Esophagus squamous epithelium (tissue), 5 donors: ENCODE results near the gene FLT1. TPM values are rescaled to one million over a fixed set of nuclear protein-coding genes. Genes with fewer than 3 reads are reported as not detected.

Experiments used
- DNase-seq: peaks from one replicate; lab custom pipeline; 2025; lab: John Stamatoyannopoulos, UW
- H3K27ac ChIP-seq, 4 donors: fragments of 200-600 bp; sonication (generic); one replicate each; pipeline ENCODE4 v1.5.1; 2016 to 2019; ENCODE audit warnings: mild to moderate bottlenecking in 1 of 4
- H3K27me3 ChIP-seq, 4 donors: fragments of 200-600 bp; sonication (generic); 1 replicate in 3 of 4; 2 replicates in 1 of 4; pipeline versions ENCODE4 v1.5.1 to v1.6.0; 2017 to 2021; ENCODE audit warnings: antibody characterized with exemption in 1 of 4
- H3K36me3 ChIP-seq, 3 donors: fragments of 200-600 bp; sonication (generic); one replicate each; pipeline ENCODE4 v1.5.1; 2016 to 2019
- H3K4me1 ChIP-seq, 3 donors: fragments of 200-600 bp; sonication (generic); one replicate each; pipeline ENCODE4 v1.5.1; 2017 to 2019
- H3K4me3 ChIP-seq, 4 donors: fragments of 200-600 bp; sonication (generic); 1 replicate in 3 of 4; 2 replicates in 1 of 4; pipeline ENCODE4 v1.5.1; 2016 to 2019; ENCODE audit warnings: mild to moderate bottlenecking in 2 of 4, moderate library complexity in 1 of 4
- H3K9me3 ChIP-seq, 3 donors: fragments of 200-600 bp; sonication (generic); one replicate each; pipeline ENCODE4 v1.5.1; 2016 to 2019
- POLR2A ChIP-seq, 4 donors: fragments of 450-650 bp; IDR thresholded peaks; one replicate each; pipeline ENCODE4 v1.6.1; 2017; ENCODE audit warnings: antibody characterized with exemption in 4 of 4, mild to moderate bottlenecking in 4 of 4, moderate library complexity in 3 of 4
- WGBS, 2 donors: methylation state at CpG; one replicate each; pipeline ENCODE4 v1.1.5; 2018; 5-methylcytosine and 5-hydroxymethylcytosine counted together
- intact Hi-C: fragments of 100-400 bp; cut with DNase I; formaldehyde crosslinking; loops from one replicate; pipeline ENCODE4 v1.15.0; 2022
- total RNA-seq, 4 donors: library from RNA; depleted of rRNA; stranded (reverse); fragments of >200 nt; gene quantifications; one replicate each; pipeline ENCODE4 v1.1.0, GENCODE V29; 2016
- TF ChIP-seq, protein P1 (sequence below), 6 experiments: fragments of 450-650 bp in 4 of 6; fragments of 200-600 bp in 2 of 6; sonication (generic) in 2 of 6; IDR thresholded peaks; one replicate each; pipeline ENCODE4 v1.5.1; 2016 to 2019; ENCODE audit warnings: antibody characterized with exemption in 6 of 6, mild to moderate bottlenecking in 4 of 6, moderate library complexity in 4 of 6
- donor health status: DM: yes; HTN: yes; CAD: no.

Gene FLT1
- total RNA-seq, 4 donors from 2014 or later = 2.1 to 16.4 (median 8.9) TPM

DNA sequence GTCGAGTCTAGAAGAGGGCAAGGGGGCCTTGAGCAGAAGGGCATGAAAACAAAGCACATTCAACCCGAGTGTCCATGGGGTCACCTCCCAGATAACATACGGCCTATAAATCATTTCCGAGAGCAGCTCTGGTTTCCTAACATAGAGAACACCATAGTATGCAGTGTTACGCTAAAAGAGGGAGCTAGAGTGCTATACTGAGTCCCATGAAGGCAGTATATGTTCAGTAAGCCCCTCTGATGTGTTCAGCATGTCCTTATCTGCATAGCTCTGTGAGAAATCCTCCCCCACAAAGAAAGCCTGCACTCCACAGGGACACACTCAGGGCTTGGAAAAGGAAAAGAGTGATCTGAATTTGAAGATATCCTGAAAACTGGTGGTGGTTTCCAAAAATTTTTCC is 175.4 kb downstream of the FLT1 start:
- TF ChIP-seq POLR2A (IDR thresholded peaks at IDR 0.05) = no peak
- TF ChIP-seq, protein P1, sequence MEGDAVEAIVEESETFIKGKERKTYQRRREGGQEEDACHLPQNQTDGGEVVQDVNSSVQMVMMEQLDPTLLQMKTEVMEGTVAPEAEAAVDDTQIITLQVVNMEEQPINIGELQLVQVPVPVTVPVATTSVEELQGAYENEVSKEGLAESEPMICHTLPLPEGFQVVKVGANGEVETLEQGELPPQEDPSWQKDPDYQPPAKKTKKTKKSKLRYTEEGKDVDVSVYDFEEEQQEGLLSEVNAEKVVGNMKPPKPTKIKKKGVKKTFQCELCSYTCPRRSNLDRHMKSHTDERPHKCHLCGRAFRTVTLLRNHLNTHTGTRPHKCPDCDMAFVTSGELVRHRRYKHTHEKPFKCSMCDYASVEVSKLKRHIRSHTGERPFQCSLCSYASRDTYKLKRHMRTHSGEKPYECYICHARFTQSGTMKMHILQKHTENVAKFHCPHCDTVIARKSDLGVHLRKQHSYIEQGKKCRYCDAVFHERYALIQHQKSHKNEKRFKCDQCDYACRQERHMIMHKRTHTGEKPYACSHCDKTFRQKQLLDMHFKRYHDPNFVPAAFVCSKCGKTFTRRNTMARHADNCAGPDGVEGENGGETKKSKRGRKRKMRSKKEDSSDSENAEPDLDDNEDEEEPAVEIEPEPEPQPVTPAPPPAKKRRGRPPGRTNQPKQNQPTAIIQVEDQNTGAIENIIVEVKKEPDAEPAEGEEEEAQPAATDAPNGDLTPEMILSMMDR (IDR thresholded peaks at IDR 0.05) = no peak
- peaks cover 0 to 8% (median 0%) of the 10 kb centered on the region in 3 donors for H3K4me1 ChIP-seq
- H3K9me3 ChIP-seq = no peaks in the 10 kb centered on the region
- H3K36me3 ChIP-seq = no peaks in the 10 kb centered on the region
- H3K4me3 ChIP-seq = no peak overlapping the region
- WGBS, 2 donors = 84 to 88% methylated on average over 5 of the region's 5 CpGs
- peaks cover 0 to 6% (median 0%) of the 10 kb centered on the region in 4 donors for H3K27me3 ChIP-seq
- H3K27ac ChIP-seq = no peak overlapping the region
- DNase-seq = no peak
- intact Hi-C loops = no loop called here

DNA sequence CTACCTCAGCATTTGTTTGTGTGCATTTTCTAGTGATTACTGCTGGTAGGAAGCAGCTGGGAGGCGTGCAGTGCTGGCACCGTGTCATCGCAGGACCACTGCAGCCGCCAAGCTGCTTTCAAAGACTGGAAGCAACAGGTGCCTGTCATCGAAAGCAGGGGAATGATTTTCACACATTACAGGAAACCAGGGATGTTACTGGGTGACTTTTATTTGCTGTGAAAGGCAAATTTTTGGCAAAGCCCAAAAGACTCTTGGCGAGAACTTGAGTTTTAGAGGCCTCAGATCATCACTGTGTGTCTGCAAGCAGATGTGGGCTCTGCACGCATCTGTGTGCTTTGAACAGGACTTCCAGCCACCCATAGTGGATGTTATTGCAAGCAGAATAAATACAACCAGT is 176.4 kb downstream of the FLT1 start:
- no peak overlapping the region for H3K27ac ChIP-seq
- no peak for DNase-seq
- H3K27me3 ChIP-seq = no peaks in the 10 kb centered on the region
- H3K36me3 ChIP-seq = no peaks in the 10 kb centered on the region
- no peaks in the 10 kb centered on the region for H3K9me3 ChIP-seq
- intact Hi-C loops = no loop called here
- H3K4me1 ChIP-seq = no peaks in the 10 kb centered on the region
- TF ChIP-seq, protein P1 (IDR thresholded peaks at IDR 0.05) = no peak
- TF ChIP-seq POLR2A (IDR thresholded peaks at IDR 0.05) = no peak
- 86 to 93% methylated on average over 2 to 3 of the region's 7 CpGs for WGBS, 2 donors
- H3K4me3 ChIP-seq = no peak overlapping the region

DNA sequence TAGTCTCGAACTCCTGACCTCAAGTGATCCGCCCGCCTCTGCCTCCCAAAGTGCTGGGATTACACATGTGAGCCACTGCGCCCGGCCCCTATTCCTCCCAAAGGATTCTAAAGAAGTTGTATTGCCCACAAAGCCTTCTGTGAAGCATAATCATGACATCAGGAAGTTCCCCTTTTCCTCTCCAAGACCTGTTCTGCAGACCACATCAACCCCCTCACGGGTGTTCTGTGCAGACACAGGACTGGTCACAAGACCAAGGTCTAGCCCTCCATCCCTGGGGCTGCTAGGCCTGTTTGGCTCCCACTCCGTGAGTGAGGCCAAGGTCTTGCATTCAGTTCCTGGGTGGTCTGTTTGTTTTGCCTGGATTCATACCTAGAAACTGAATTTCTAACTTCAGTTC is 178.1 kb downstream of the FLT1 start:
- no peak overlapping the region for H3K4me3 ChIP-seq
- DNase-seq = no peak
- intact Hi-C loops = no loop called here
- no peaks in the 10 kb centered on the region for H3K27me3 ChIP-seq
- TF ChIP-seq, protein P1 (IDR thresholded peaks at IDR 0.05) = no peak
- no peak for TF ChIP-seq POLR2A (IDR thresholded peaks at IDR 0.05)
- no peaks in the 10 kb centered on the region for H3K9me3 ChIP-seq
- 88 to 90% methylated on average over 6 to 7 of the region's 7 CpGs for WGBS, 2 donors
- no peaks in the 10 kb centered on the region for H3K4me1 ChIP-seq
- no peaks in the 10 kb centered on the region for H3K36me3 ChIP-seq
- no peak overlapping the region for H3K27ac ChIP-seq

DNA sequence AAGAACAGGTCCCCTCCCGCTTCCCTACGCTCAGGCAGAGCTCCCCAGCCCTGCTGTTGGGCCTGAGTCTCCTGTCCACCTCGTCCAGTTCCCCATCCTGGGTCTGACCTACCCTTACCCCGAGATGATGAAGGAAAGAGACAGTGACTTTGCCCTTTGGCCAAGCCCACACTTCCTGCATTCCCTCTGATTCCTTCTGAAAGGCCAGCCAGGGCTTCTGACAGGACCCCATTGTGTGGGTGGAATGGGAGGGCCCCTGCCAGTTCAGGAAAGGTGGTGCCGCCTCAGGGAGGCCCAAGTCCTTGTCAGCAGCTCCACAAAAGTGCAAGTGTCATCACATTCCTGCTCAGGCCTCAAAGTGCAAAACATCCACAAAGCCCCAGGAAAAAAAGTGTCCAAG is 178.8 kb downstream of the FLT1 start:
- Histone ChIP-seq H3K4me3 (no peak overlapping the region), H3K27ac (no peak overlapping the region), H3K27me3 (no peaks in the 10 kb centered on the region), H3K4me1 (no peaks in the 10 kb centered on the region), H3K36me3 (no peaks in the 10 kb centered on the region), H3K9me3 (no peaks in the 10 kb centered on the region)
- DNase-seq = no peak
- TF ChIP-seq POLR2A (IDR thresholded peaks at IDR 0.05) = no peak
- TF ChIP-seq, protein P1 (IDR thresholded peaks at IDR 0.05) = no peak
- WGBS, 2 donors = 47 to 67% methylated on average over 2 to 4 of the region's 5 CpGs
- intact Hi-C loops = no loop called here

DNA sequence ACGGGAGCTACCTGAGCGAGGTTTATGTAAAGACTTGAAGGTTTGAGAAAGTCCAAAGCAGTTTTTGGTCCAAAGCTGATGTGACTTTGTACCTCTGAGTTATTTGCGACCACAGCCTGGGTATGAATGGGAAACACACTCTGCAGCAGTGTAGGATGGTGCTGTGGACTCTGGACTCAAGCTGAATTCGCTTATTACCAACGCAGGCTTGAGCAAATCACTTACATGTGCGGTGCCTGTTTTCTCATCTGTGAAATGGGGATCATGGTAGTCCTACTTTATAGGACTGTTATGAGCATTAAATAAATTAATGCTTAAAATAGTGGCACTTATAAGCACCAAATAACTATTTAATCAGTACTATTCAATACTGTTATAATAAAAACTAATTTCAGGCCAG is 180.0 kb downstream of the FLT1 start:
- intact Hi-C loops = no loop called here
- H3K4me1 ChIP-seq = peaks cover 0 to 6% (median 0%) of the 10 kb centered on the region in 3 donors

More for the DNA sequence above, 180.0 kb downstream of the FLT1 start:
- Histone ChIP-seq H3K9me3 (no peaks in the 10 kb centered on the region), H3K4me3 (no peak overlapping the region), H3K27me3 (no peaks in the 10 kb centered on the region), H3K36me3 (no peaks in the 10 kb centered on the region), H3K27ac (no peak overlapping the region)
- 94 to 97% methylated on average over 6 of the region's 6 CpGs for WGBS, 2 donors
- no peak for DNase-seq
- no peak for TF ChIP-seq POLR2A (IDR thresholded peaks at IDR 0.05)
- TF ChIP-seq, protein P1 (IDR thresholded peaks at IDR 0.05) = no peak
